Activated CD4-positive, alpha-beta T cell treated with anti-CD3 and anti-CD28 coated beads, Interleukin-2, amount 50 U/mL, for 16 hours (primary cell): ENCODE results near the gene PKD2L1.
A peak's percentile ranks its signal among the peaks of the same experiment; 100 is the strongest.
"Not testable (repeated sequence)": the region's sequence is repeated elsewhere in the genome, so short reads cannot be mapped to it uniquely, and the experiment has no call there.

Experiments used
- DNase-seq: peaks from one replicate; pipeline ENCODE4 v3.0.0-alpha.2; 2020

Gene PKD2L1

GRCh38 chr10:100333661-100334440 lies 3.8 kb upstream of the PKD2L1 start:
- DNase-seq = no peak

- DNase-seq = no peak
These were observed 3.1 kb upstream of the PKD2L1 start for GRCh38 chr10:100333106-100333505.

GRCh38 chr10:100328198-100328597 lies 1.8 kb downstream of the PKD2L1 start:
- DNase-seq = no peak

- DNase-seq = no peak
These were observed 2.4 kb downstream of the PKD2L1 start for GRCh38 chr10:100327718-100328009.

- DNase-seq = peak; percentile 59
These were observed 2.9 kb downstream of the PKD2L1 start for GRCh38 chr10:100327007-100327717.

GRCh38 chr10:100325158-100325557 lies 4.9 kb downstream of the PKD2L1 start:
- DNase-seq = no peak

- DNase-seq = no peak
These were observed 10.2 kb downstream of the PKD2L1 start for GRCh38 chr10:100319707-100320402.

GRCh38 chr10:100318207-100318606 lies 11.8 kb downstream of the PKD2L1 start:
- no peak for DNase-seq

- DNase-seq = no peak
These were observed 14.4 kb downstream of the PKD2L1 start for GRCh38 chr10:100315615-100316014.

- DNase-seq = no peak
These were observed 18.7 kb downstream of the PKD2L1 start for GRCh38 chr10:100311298-100311697.

- DNase-seq = no peak
These were observed 22.3 kb downstream of the PKD2L1 start for GRCh38 chr10:100307684-100308083.

GRCh38 chr10:100306861-100307260 lies 23.2 kb downstream of the PKD2L1 start:
- DNase-seq = no peak

GRCh38 chr10:100304414-100304813 lies 25.6 kb downstream of the PKD2L1 start:
- no peak for DNase-seq

- DNase-seq = no peak
These were observed 26.2 kb downstream of the PKD2L1 start for GRCh38 chr10:100303724-100304319.

- DNase-seq = not testable (repeated sequence)
These were observed 28.9 kb downstream of the PKD2L1 start for GRCh38 chr10:100301123-100301522.

GRCh38 chr10:100297242-100297641 lies 32.8 kb downstream of the PKD2L1 start:
- DNase-seq = no peak

GRCh38 chr10:100293066-100293465 lies 37.0 kb downstream of the PKD2L1 start:
- no peak for DNase-seq

GRCh38 chr10:100292300-100292699 lies 37.7 kb downstream of the PKD2L1 start:
- not testable (repeated sequence) for DNase-seq

- DNase-seq = no peak
These were observed 38.7 kb downstream of the PKD2L1 start for GRCh38 chr10:100291356-100291755.

- no peak for DNase-seq
These were observed 40.4 kb downstream of the PKD2L1 start for GRCh38 chr10:100289641-100290040.

- DNase-seq = no peak
These were observed 41.8 kb downstream of the PKD2L1 start for GRCh38 chr10:100288196-100288595.

- no peak for DNase-seq
These were observed 42.3 kb downstream of the PKD2L1 start for GRCh38 chr10:100287756-100288155.
